ES-I3 (cell line): ENCODE results near the gene FGR.
"Not testable (repeated sequence)": the region's sequence is repeated elsewhere in the genome, so short reads cannot be mapped to it uniquely, and the experiment has no call there.

Experiments used
- H3K36me3 ChIP-seq: 2 replicates; pipeline ENCODE4 v1.6.1; 2013; ENCODE audit warnings: mild to moderate bottlenecking, low read length, control low read depth, moderate library complexity; ENCODE audit not compliant: insufficient read depth
- H3K4me1 ChIP-seq: 2 replicates; pipeline ENCODE4 v1.6.1; 2013; ENCODE audit warnings: mild to moderate bottlenecking, control low read depth, low read length; ENCODE audit not compliant: insufficient read depth
- H3K9ac ChIP-seq: 2 replicates; pipeline ENCODE4 v1.6.1; 2013; ENCODE audit warnings: low read depth, mild to moderate bottlenecking, low read length, moderate library complexity
- H3K9me3 ChIP-seq: 2 replicates; pipeline ENCODE4 v1.6.1; 2013; ENCODE audit warnings: mild to moderate bottlenecking, low read length, moderate library complexity; ENCODE audit not compliant: control insufficient read depth, insufficient read depth

FGR gene

GRCh38 chr1:27650539-27651175 is 15.7 kb upstream of the FGR start:
- peaks cover 22% of the 10 kb centered on the region for H3K4me1 ChIP-seq
- no peaks in the 10 kb centered on the region for H3K9me3 ChIP-seq
- no peaks in the 10 kb centered on the region for H3K36me3 ChIP-seq
- no peak overlapping the region for H3K9ac ChIP-seq

- Histone ChIP-seq H3K4me1 (peaks cover 17% of the 10 kb centered on the region), H3K9ac (no peak overlapping the region), H3K36me3 (no peaks in the 10 kb centered on the region), H3K9me3 (no peaks in the 10 kb centered on the region)
Measured at GRCh38 chr1:27650171-27650538, 15.2 kb upstream of the FGR start.

GRCh38 chr1:27649306-27649635 is 14.3 kb upstream of the FGR start:
- no peak overlapping the region for H3K9ac ChIP-seq
- H3K4me1 ChIP-seq = peaks cover 13% of the 10 kb centered on the region
- H3K36me3 ChIP-seq = no peaks in the 10 kb centered on the region
- H3K9me3 ChIP-seq = no peaks in the 10 kb centered on the region

GRCh38 chr1:27648602-27649305 is 13.8 kb upstream of the FGR start:
- Histone ChIP-seq H3K4me1 (peaks cover 13% of the 10 kb centered on the region), H3K36me3 (no peaks in the 10 kb centered on the region), H3K9me3 (no peaks in the 10 kb centered on the region), H3K9ac (no peak overlapping the region)

- no peak overlapping the region for H3K9ac ChIP-seq
- H3K36me3 ChIP-seq = no peaks in the 10 kb centered on the region
- no peaks in the 10 kb centered on the region for H3K9me3 ChIP-seq
- peaks cover 17% of the 10 kb centered on the region for H3K4me1 ChIP-seq
Measured at GRCh38 chr1:27647328-27647727, 12.3 kb upstream of the FGR start.

GRCh38 chr1:27646676-27647075 is 11.7 kb upstream of the FGR start:
- Histone ChIP-seq H3K36me3 (no peaks in the 10 kb centered on the region), H3K9me3 (no peaks in the 10 kb centered on the region), H3K4me1 (peaks cover 17% of the 10 kb centered on the region), H3K9ac (no peak overlapping the region)

- Histone ChIP-seq H3K4me1 (peaks cover 5% of the 10 kb centered on the region; the same call in 1 of the 2 replicates), H3K36me3 (no peaks in the 10 kb centered on the region), H3K9me3 (no peaks in the 10 kb centered on the region), H3K9ac (no peak overlapping the region)
Measured at GRCh38 chr1:27645071-27645415, 10.1 kb upstream of the FGR start.

- no peaks in the 10 kb centered on the region for H3K36me3 ChIP-seq
- H3K9me3 ChIP-seq = no peaks in the 10 kb centered on the region
- no peak overlapping the region for H3K9ac ChIP-seq
- H3K4me1 ChIP-seq = peaks cover 5% of the 10 kb centered on the region; the same call in 1 of the 2 replicates
Measured at GRCh38 chr1:27644369-27645070, 9.5 kb upstream of the FGR start.

- H3K9me3 ChIP-seq = no peaks in the 10 kb centered on the region
- no peaks in the 10 kb centered on the region for H3K36me3 ChIP-seq
- H3K9ac ChIP-seq = no peak overlapping the region
- peaks cover 5% of the 10 kb centered on the region; the same call in 1 of the 2 replicates for H3K4me1 ChIP-seq
Measured at GRCh38 chr1:27643600-27644368, 8.8 kb upstream of the FGR start.

GRCh38 chr1:27640514-27640913 is 5.5 kb upstream of the FGR start:
- H3K4me1 ChIP-seq, H3K36me3 ChIP-seq, H3K9me3 ChIP-seq, H3K9ac ChIP-seq: not testable (repeated sequence)

GRCh38 chr1:27638805-27639204 is 3.8 kb upstream of the FGR start:
- Histone ChIP-seq H3K9me3 (no peaks in the 10 kb centered on the region), H3K9ac (no peak overlapping the region), H3K36me3 (no peaks in the 10 kb centered on the region), H3K4me1 (peaks cover 5% of the 10 kb centered on the region; the same call in 1 of the 2 replicates)

GRCh38 chr1:27638047-27638734 is 3.2 kb upstream of the FGR start:
- Histone ChIP-seq H3K9ac (no peak overlapping the region), H3K4me1 (no peaks in the 10 kb centered on the region), H3K36me3 (no peaks in the 10 kb centered on the region), H3K9me3 (no peaks in the 10 kb centered on the region)

- Histone ChIP-seq H3K36me3 (no peaks in the 10 kb centered on the region), H3K4me1 (no peaks in the 10 kb centered on the region; the same call in 1 of the 2 replicates), H3K9me3 (no peaks in the 10 kb centered on the region), H3K9ac (no peak overlapping the region)
Measured at GRCh38 chr1:27635396-27636142, 584 bp upstream of the FGR start.
